OCI-LY1 (cell line): Measurements from ENCODE around the gene TYMS.

Experiments
- H2AFZ ChIP-seq: fragments of 200-600 bp; sonication (generic), shearing (Covaris generic); 2 replicates; pipeline ENCODE4 v1.6.0; 2014; ENCODE audit warnings: antibody characterized with exemption, mild to moderate bottlenecking, low read length
- H3F3A ChIP-seq: fragments of 200-600 bp; sonication (generic), shearing (Covaris generic); 2 replicates; pipeline ENCODE4 v1.6.0; 2014; ENCODE audit warnings: mild to moderate bottlenecking, antibody characterized with exemption, low read length, moderate library complexity; ENCODE audit not compliant: insufficient read depth
- H3K27ac ChIP-seq: fragments of 200-600 bp; sonication (generic); 2 replicates; pipeline ENCODE4 v1.5.1; 2014; ENCODE audit warnings: low read length, mixed run types, mild to moderate bottlenecking, low read depth; ENCODE audit not compliant: poor library complexity, severe bottlenecking
- H3K27me3 ChIP-seq: fragments of 200-600 bp; sonication (generic); 2 replicates; pipeline ENCODE4 v1.6.0; 2014; ENCODE audit warnings: antibody characterized with exemption, mild to moderate bottlenecking, low read length, moderate library complexity; ENCODE audit not compliant: insufficient read depth
- H3K36me3 ChIP-seq: fragments of 200-600 bp; sonication (generic); 2 replicates; pipeline ENCODE4 v1.6.1; 2014; ENCODE audit warnings: mild to moderate bottlenecking, antibody characterized with exemption, low read length, moderate library complexity, mixed read lengths; ENCODE audit not compliant: insufficient read depth
- H3K4me1 ChIP-seq: fragments of 200-600 bp; sonication (generic); 2 replicates; pipeline ENCODE4 v1.5.1; 2014; ENCODE audit warnings: mild to moderate bottlenecking, low read length, moderate library complexity; ENCODE audit not compliant: insufficient read depth, severe bottlenecking
- H3K4me2 ChIP-seq: fragments of 200-600 bp; sonication (generic), shearing (Covaris generic); 2 replicates; pipeline ENCODE4 v1.6.1; 2014; ENCODE audit warnings: low read length
- H3K4me3 ChIP-seq: fragments of 200-600 bp; sonication (generic); 2 replicates; pipeline ENCODE4 v1.5.1; 2014; ENCODE audit warnings: low read length, low read depth, mild to moderate bottlenecking, mixed read lengths; ENCODE audit not compliant: poor library complexity, severe bottlenecking
- H3K79me2 ChIP-seq: fragments of 200-600 bp; shearing (Covaris generic); 2 replicates; pipeline ENCODE4 v1.6.1; 2016; ENCODE audit warnings: mixed run types, low read length, mixed read lengths; ENCODE audit not compliant: insufficient read depth
- H3K9ac ChIP-seq: fragments of 200-600 bp; sonication (generic), shearing (Covaris generic); 2 replicates; pipeline ENCODE4 v1.6.1; 2014; ENCODE audit warnings: mild to moderate bottlenecking, low read length, mixed read lengths
- H3K9me2 ChIP-seq: fragments of 200-600 bp; sonication (generic), shearing (Covaris generic); 2 replicates; pipeline ENCODE4 v1.6.1; 2014; ENCODE audit warnings: low read depth, mild to moderate bottlenecking, low read length, mixed read lengths
- H3K9me3 ChIP-seq: fragments of 200-600 bp; shearing (Covaris generic); 2 replicates; pipeline ENCODE4 v1.6.1; 2014; ENCODE audit warnings: low read length, mixed read lengths
- H4K20me1 ChIP-seq: fragments of 200-600 bp; sonication (generic), shearing (Covaris generic); 2 replicates; pipeline ENCODE4 v1.6.0; 2016; ENCODE audit warnings: mild to moderate bottlenecking, low read length; ENCODE audit not compliant: insufficient read depth
- CTCF ChIP-seq: fragments of 200-600 bp; sonication (generic), shearing (Covaris generic); IDR thresholded peaks from 2 replicates; pipeline ENCODE4 v1.5.1; 2017; ENCODE audit warnings: mild to moderate bottlenecking, antibody characterized with exemption, low read length, moderate library complexity, mixed read lengths
- EZH2 ChIP-seq: fragments of 200-600 bp; sonication (generic), shearing (Covaris generic); IDR thresholded peaks from 2 replicates; pipeline ENCODE4 v1.8.0; 2017; ENCODE audit warnings: borderline replicate concordance, mixed run types, mild to moderate bottlenecking, antibody characterized with exemption, low read length, moderate library complexity, mixed read lengths

TYMS gene

DNA sequence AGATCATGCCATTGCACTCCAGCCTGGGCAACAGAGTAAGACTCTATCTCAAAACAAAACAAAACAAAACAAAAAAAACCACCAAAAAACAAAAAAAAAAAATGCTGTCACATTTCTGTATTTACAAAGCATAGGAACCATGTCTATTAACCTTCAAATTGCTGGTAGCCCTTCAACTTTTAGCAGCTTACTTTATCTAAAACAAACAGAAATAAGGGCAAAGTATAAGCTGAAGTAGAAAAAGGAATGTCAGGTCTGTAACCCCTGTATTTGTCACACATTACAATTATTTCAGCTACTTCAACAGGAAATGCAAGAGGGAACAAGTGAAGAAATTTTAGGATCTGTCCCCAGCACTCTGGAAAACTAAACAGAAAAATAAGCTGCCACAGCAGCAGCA is 25.4 kb downstream of the TYMS start:
- H3K9ac ChIP-seq = no peak overlapping the region

GRCh38 chr18:683531-683930 is 26.1 kb downstream of the TYMS start:
- no peaks in the 10 kb centered on the region for H3K36me3 ChIP-seq
- H3K4me3 ChIP-seq = no peak overlapping the region
- no peaks in the 10 kb centered on the region for H3K27me3 ChIP-seq
- H4K20me1 ChIP-seq = no peaks in the 10 kb centered on the region
- no peaks in the 10 kb centered on the region for H3K9me3 ChIP-seq
- no peak overlapping the region for H3K4me2 ChIP-seq
- no peak overlapping the region for H3K9ac ChIP-seq
- no peaks in the 10 kb centered on the region for H3K4me1 ChIP-seq
- TF ChIP-seq CTCF (no peak), EZH2 (no peak)
- no peaks in the 10 kb centered on the region for H3K79me2 ChIP-seq
- H3K9me2 ChIP-seq = no peaks in the 10 kb centered on the region
- no peak overlapping the region for H2AFZ ChIP-seq
- no peaks in the 10 kb centered on the region for H3F3A ChIP-seq
- no peak overlapping the region for H3K27ac ChIP-seq

More for the DNA sequence above, 25.4 kb downstream of the TYMS start:
- H2AFZ ChIP-seq = no peak overlapping the region
- H3K9me2 ChIP-seq = no peaks in the 10 kb centered on the region
- no peaks in the 10 kb centered on the region for H3K36me3 ChIP-seq
- H3K4me2 ChIP-seq = no peak overlapping the region
- H3K9me3 ChIP-seq = no peaks in the 10 kb centered on the region
- H3K79me2 ChIP-seq = no peaks in the 10 kb centered on the region
- no peaks in the 10 kb centered on the region for H3F3A ChIP-seq
- H3K4me3 ChIP-seq = no peak overlapping the region
- H3K27me3 ChIP-seq = no peaks in the 10 kb centered on the region
- no peaks in the 10 kb centered on the region for H3K4me1 ChIP-seq
- H4K20me1 ChIP-seq = no peaks in the 10 kb centered on the region
- TF ChIP-seq EZH2 (no peak), CTCF (no peak)
- no peak overlapping the region for H3K27ac ChIP-seq

DNA sequence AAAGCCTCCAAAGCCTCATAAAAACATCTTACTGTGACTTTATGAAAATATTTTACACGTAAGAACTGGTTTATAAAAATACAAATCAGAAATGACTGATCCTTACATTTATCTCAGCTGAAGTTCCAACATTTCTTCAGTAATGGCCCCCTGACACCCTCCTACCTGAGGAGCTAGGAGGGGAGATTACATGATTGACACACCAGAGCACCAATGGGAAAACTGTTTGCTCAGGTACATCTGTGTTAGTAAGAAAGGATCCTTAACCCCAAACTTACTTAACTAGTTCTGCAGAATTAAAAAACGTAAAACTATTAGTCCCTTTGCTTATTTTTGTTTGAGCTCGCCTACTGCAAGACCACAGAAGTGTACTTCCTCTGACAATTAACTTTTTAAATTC is 28.0 kb downstream of the TYMS start:
- Histone ChIP-seq H3K4me3 (no peak overlapping the region), H3K9me2 (no peaks in the 10 kb centered on the region), H3K79me2 (no peaks in the 10 kb centered on the region), H3K9me3 (no peaks in the 10 kb centered on the region), H3K4me1 (no peaks in the 10 kb centered on the region), H3K27me3 (no peaks in the 10 kb centered on the region), H3K27ac (no peak overlapping the region), H3K9ac (no peak overlapping the region), H3K36me3 (no peaks in the 10 kb centered on the region), H4K20me1 (no peaks in the 10 kb centered on the region), H2AFZ (no peak overlapping the region), H3F3A (no peaks in the 10 kb centered on the region), H3K4me2 (no peak overlapping the region)
- TF ChIP-seq CTCF = no peak
- no peak for TF ChIP-seq EZH2
